PC-9 (cell line): ENCODE measurements around the gene LAMTOR2.

Experiments
- EZH2 ChIP-seq: fragments of 200-600 bp; sonication (generic); IDR thresholded peaks from 2 replicates; pipeline ENCODE4 v1.8.0; 2017; ENCODE audit warnings: antibody characterized with exemption, low read depth
- TF ChIP-seq, protein P1 (sequence below): fragments of 200-600 bp; sonication (generic); conservative IDR thresholded peaks from 2 replicates; pipeline ENCODE4 v1.6.1; 2017; ENCODE audit warnings: mixed run types, antibody characterized with exemption, mild to moderate bottlenecking, moderate library complexity

DNA sequence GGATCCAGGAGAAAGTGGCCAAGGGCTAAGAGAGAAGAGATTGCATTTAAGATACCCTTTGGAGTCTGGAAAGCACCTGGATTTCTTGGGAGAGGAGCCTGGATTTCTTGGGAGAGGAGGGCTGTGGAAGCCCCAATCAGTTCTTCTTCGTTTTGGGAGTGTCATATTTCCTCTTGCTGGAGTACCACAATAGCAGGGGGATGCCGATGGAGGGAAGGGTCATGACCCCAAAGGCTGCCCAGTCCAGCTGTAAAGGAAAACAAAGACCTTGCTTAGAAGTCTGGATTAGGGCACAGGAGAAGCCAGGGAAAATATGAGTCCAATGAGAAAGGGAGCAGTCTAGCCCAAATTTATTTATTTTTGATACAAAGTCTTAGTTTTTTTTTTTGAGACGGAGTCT is 45.2 kb upstream of the LAMTOR2 start:
- TF ChIP-seq, protein P1, sequence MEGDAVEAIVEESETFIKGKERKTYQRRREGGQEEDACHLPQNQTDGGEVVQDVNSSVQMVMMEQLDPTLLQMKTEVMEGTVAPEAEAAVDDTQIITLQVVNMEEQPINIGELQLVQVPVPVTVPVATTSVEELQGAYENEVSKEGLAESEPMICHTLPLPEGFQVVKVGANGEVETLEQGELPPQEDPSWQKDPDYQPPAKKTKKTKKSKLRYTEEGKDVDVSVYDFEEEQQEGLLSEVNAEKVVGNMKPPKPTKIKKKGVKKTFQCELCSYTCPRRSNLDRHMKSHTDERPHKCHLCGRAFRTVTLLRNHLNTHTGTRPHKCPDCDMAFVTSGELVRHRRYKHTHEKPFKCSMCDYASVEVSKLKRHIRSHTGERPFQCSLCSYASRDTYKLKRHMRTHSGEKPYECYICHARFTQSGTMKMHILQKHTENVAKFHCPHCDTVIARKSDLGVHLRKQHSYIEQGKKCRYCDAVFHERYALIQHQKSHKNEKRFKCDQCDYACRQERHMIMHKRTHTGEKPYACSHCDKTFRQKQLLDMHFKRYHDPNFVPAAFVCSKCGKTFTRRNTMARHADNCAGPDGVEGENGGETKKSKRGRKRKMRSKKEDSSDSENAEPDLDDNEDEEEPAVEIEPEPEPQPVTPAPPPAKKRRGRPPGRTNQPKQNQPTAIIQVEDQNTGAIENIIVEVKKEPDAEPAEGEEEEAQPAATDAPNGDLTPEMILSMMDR: no peak
- TF ChIP-seq EZH2: no peak
